LoVo (cell line): ENCODE results near the gene LBR.

ENCODE experiments used
- DNase-seq: peaks from one replicate; pipeline ENCODE4 v3.0.0-alpha.2; 2016; ENCODE audit warnings: low spot score

LBR gene

DNA sequence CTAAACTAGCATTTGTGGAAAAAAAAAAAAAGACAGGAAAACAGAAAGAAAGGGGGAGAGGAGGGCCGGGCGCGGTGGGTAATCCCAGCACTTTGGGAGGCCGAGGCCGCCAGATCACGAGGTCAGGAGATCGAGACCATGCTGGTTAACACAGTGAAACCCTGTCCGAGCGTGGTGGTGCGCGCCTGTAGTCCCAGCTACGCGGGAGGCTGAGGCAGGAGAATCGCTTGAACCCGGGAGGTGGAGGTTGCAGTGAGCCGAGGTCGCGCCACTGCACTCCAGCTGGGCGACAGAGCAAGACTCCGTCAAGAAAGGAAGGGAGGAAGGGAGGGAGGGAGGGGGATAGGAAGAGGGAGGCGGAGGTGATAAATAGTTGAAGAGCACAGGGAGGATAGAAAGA lies 54.7 kb downstream of the LBR start:
- DNase-seq, result no peak

DNA sequence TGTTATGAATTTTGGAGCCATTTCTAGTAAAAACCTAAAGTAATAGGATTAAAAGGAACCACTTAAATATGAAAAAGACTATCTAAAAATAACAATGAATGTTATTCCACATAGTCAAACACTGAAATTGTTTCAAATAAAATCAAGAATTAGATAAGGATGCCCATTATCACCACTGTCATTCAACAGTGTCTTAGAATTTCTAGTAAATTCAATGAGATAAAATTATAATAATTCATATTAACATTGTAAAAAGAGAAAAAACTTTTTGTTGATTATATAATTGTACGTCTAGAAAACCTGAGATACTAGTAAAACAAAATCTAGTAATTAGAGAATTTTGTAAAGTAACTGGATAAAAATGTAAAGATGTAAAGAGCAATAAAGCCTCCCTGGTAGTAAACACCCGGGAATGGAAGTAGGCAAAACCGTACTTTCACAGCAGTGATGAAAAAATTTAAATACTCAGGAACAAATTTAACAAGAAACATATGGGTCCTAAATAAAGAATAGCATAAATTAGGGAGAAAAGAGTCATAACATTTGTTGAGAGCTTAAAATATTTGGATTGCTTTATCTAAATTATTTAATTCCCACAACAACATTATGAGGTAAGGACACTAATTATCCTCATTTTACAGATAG lies 56.4 kb downstream of the LBR start:
- DNase-seq, result no peak

DNA sequence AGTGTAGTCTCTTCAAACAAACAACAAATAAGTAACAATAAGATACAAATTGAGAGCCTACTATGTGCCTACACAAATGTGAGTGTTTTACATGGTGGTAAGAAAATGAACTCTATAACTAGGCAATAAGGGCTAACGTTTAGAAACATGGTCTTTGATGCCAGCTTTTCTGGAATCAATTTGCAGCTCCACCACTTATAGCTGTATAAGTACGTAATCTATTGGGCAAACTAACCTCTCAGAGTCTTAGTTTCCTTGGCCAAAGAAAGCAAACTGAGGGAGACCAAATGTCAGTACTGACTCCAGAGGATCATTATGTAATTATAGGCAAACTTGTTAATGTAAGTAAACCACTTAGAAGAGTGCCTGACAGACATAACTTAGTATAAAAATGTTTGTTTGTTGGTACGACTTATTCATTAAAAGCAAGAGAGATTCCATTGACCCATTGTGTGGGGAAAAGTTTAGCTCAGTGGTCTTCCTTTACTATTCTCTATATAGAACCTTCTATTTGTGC lies 59.7 kb downstream of the LBR start:
- no peak for DNase-seq

DNA sequence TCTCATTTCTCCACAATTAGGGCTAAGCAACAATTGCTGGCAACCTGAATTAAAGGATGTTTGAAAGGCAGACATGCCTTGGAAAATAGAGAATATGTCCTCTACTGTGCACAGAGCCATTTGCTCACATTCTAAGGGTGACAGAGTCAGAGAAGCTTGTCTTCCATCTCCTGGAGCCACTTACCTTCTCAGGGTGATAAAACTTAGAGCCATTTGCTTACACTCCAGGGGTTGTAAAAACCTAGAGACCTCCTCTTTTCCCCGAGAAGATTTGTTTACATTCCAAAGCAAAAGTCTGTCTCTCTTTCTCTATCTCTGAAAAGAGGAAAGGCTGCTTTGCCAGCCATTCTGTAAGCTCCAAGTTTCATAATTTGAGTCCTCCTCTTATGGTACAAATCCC lies 61.3 kb downstream of the LBR start:
- no peak for DNase-seq

DNA sequence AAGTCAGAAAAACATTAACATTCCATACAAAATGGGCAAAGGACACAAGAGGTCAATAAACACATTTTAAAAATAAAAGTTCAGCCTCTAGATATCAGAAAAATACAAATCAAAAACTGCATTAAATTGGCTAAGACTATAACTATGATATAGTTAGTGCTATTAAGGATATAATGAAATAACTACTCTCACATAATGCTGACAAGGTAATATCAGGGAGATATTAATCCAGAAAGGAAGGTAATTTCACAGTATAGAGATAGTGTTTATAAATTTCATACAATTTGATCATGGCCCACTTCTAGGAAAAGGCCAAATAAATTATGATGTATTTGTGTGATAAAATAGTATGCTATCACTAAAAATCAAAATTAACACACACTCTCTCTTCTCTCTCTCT lies 61.8 kb downstream of the LBR start:
- DNase-seq, result no peak

DNA sequence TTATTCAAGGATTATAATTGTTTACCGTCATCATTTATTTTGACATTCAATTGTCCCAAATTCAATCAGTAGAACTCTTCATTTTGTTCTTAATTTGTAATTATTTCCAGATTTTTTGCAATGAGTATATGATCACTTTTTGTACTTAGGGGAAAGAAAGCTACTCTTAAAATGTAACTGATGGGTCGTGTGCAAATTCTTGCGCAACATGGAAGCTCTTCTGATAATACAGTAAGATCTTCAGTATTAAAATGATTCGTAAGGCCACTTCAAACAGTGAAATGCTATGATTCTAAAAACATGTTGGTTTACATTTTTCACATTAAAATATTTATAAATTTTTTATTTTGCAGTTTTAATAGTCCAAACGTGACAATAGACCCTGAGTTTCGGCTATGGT lies 63.4 kb downstream of the LBR start:
- no peak for DNase-seq

DNA sequence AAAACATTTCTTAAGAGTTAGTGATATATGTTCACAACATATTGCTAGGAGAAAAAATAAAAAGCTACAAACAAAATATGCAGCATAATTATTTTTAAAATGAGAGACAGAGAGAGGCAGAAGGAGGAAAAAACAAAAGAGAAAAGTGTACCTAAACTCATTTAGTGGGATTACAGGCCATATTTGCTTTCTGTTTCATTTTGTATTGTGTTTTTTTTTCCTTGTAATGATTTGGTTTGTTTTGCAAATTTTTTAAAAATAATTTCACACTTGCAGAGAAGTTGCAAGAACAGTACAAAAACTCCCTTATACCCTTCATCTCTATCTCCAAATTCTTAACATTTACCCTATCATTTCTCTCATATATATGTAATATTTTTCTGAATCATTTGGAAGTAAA lies 65.0 kb downstream of the LBR start:
- DNase-seq, result no peak

DNA sequence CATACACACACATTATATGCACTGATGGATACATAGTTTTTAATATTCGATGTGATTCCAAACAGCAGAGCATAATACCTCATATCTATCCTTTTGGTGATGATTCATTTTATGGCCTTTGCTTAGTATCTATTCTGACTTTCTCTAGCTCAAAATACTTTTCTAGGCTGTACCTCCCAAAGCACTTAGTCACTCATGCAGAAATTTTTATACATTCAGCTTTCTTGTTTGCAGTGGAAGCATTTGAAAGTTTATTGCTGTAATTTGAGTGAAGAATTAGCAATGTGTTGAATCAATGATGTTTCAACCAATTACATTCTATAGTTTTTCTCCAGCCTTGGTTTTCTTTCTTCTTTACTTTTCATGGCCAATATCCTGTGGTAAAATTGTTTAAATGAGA lies 66.7 kb downstream of the LBR start:
- DNase-seq, result no peak

DNA sequence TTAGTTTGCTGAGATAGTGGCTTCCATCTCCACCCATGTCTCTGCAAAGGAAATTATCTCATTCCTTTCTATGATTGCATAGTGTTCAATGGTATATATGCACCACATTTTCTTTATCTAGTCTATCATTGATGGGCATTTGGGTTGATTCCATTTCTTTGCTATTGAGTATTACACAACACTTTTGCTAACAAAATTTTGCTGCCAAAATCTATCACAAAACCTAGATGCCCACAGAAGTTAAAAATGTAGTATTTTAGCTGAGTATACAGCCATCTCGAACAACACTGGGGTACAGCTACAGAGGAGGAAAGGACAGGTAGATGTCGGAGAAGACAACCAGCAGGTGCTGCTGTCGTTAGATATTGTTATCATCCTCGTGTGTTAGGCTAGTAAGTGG lies 67.7 kb downstream of the LBR start:
- no peak for DNase-seq

DNA sequence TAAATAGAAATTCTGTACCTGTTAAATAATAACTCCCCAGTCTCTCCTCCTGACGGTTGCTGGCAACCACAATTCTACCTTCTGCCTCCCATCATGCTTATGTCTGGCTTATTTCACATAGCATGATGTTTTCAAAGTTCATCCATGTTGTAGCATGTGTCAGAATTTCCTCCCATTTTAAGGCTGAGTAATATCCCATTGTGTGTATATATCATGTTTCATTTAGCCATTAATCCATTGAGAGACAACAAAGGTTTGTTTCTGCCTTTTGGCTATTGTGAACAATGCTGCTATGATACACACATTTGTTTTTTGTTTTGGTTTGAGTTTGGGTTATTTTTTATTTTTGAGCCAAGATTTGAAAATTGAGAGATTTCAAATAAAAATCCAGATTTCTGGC lies 72.0 kb downstream of the LBR start:
- no peak for DNase-seq

DNA sequence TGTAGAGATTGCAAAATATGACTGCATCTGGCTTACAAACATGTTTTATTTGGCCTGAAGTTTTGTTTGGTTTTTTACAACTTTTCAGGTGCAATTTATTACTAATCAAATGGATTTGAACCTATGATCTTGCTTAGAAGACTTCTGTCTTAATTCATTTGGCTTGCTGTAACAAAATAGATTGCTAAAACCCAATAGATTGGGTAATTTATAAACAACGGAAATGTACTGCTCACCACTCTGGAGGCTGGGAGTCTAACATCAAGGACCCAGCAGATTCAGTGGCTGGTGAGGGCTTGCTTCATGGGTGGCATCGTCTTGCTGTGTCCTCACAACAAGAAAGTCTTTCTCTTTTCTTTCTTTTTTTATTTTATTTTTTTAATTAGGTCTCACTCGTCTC lies 72.9 kb downstream of the LBR start:
- no peak for DNase-seq
